A673 (cell line): ENCODE measurements around the gene FCRL6. TPM values are rescaled to one million over a fixed set of nuclear protein-coding genes. Genes with fewer than 3 reads are reported as not detected.

Experiments used
- BruUV-seq: library from RNA; stranded (reverse); fragments of 400-500 nt; replicated peaks from 2 replicates; lab custom pipeline; 2021; lab: Mats Ljungman, UMichigan
- CTCF ChIA-PET: fragments of 300-600 bp; sonication (Branson Sonifier 250); formaldehyde crosslinking; loops from one replicate; lab custom pipeline; 2022; ENCODE audit warnings: antibody characterized with exemption; lab: Charles Lee
- POLR2A ChIA-PET: fragments of 300-600 bp; sonication (Branson Sonifier 250); formaldehyde crosslinking; loops from one replicate; lab custom pipeline; 2022; ENCODE audit warnings: antibody characterized with exemption; ENCODE audit not compliant: low non-redundant PET; lab: Charles Lee
- DNase-seq: peaks from one replicate; pipeline ENCODE4 v3.0.0-alpha.2; 2015; ENCODE audit warnings: low spot score
- H3K27ac ChIP-seq: fragments of 200-600 bp; sonication (generic); 2 replicates; pipeline ENCODE4 v1.5.1; 2016; ENCODE audit warnings: mixed run types, low read depth, mild to moderate bottlenecking, mixed read lengths, antibody characterized with exemption, low read length; ENCODE audit not compliant: poor library complexity, severe bottlenecking
- H3K27me3 ChIP-seq: fragments of 200-600 bp; sonication (generic); replicated peaks from 2 replicates; pipeline ENCODE4 v1.6.1; 2017; ENCODE audit warnings: mixed run types, low read depth, mild to moderate bottlenecking, mixed read lengths, antibody characterized with exemption, low read length; ENCODE audit not compliant: insufficient read depth, poor library complexity
- H3K36me3 ChIP-seq: fragments of 200-600 bp; sonication (generic); 2 replicates; pipeline ENCODE4 v1.6.1; 2016; ENCODE audit warnings: mixed run types, mild to moderate bottlenecking, mixed read lengths, antibody characterized with exemption, low read length; ENCODE audit not compliant: insufficient read depth, poor library complexity, severe bottlenecking
- H3K4me1 ChIP-seq: fragments of 200-600 bp; sonication (generic); 2 replicates; pipeline ENCODE4 v1.6.1; 2017; ENCODE audit warnings: mixed run types, mild to moderate bottlenecking, mixed read lengths, antibody characterized with exemption, low read length; ENCODE audit not compliant: insufficient read depth, poor library complexity, severe bottlenecking
- H3K4me3 ChIP-seq: fragments of 200-600 bp; sonication (generic); 2 replicates; pipeline ENCODE4 v1.5.1; 2016; ENCODE audit warnings: low read depth, mixed run types, mild to moderate bottlenecking, mixed read lengths, low read length; ENCODE audit not compliant: poor library complexity, severe bottlenecking
- H3K9me3 ChIP-seq: fragments of 200-600 bp; sonication (generic); 2 replicates; pipeline ENCODE4 v1.6.1; 2016; ENCODE audit warnings: mixed run types, low read depth, mild to moderate bottlenecking, mixed read lengths, antibody characterized with exemption, low read length; ENCODE audit not compliant: poor library complexity, severe bottlenecking
- EZH2 ChIP-seq: fragments of 200-600 bp; sonication (generic); IDR thresholded peaks from 2 replicates; pipeline ENCODE4 v1.6.1; 2017; ENCODE audit warnings: borderline replicate concordance, low read depth, mild to moderate bottlenecking, mixed read lengths, antibody characterized with exemption, low read length; ENCODE audit not compliant: poor library complexity, severe bottlenecking
- intact Hi-C: fragments of 100-400 bp; cut with micrococcal nuclease; formaldehyde crosslinking; loops from one replicate; pipeline ENCODE4 v1.10.0; 2022; ENCODE audit not compliant: unreplicated experiment
- total RNA-seq: library from RNA; stranded (reverse); gene quantifications from 2 replicates; pipeline ENCODE4 v1.2.3, GENCODE V29; 2021
- TF ChIP-seq, protein P1 (sequence below): fragments of 300-800, 200-600 bp; sonication (generic); conservative IDR thresholded peaks from 2 replicates; pipeline ENCODE4 v1.5.1; 2017; ENCODE audit warnings: low read depth, mild to moderate bottlenecking, antibody characterized with exemption, low read length, moderate library complexity, mixed read lengths

Gene FCRL6
- total RNA-seq, 1 experiment from 2014 or later, result 0.15 TPM

DNA sequence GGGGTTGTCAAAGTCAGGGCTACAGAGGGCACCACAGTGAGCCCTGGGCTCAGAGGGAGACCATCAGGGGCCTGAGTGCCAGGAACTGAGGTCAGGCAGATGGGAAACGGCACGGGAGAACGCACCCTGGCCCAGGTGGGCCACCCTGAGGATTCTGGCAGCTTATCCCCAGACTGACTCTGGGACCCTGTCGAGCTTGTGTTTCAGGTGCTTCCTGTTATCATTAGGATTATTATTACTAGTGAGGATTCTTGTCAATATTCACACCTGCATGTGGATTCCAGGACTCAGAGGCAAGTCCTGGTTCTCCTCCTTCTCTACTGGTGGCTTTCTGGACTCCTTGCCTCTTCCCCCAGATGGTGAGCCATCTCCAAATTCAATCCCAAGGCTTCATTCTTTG lies 45.1 kb downstream of the FCRL6 start:
- intact Hi-C loops, result no loop called here
- CTCF ChIA-PET, result no interaction called here
- no TSS peak for BruUV-seq
- TF ChIP-seq, protein P1, sequence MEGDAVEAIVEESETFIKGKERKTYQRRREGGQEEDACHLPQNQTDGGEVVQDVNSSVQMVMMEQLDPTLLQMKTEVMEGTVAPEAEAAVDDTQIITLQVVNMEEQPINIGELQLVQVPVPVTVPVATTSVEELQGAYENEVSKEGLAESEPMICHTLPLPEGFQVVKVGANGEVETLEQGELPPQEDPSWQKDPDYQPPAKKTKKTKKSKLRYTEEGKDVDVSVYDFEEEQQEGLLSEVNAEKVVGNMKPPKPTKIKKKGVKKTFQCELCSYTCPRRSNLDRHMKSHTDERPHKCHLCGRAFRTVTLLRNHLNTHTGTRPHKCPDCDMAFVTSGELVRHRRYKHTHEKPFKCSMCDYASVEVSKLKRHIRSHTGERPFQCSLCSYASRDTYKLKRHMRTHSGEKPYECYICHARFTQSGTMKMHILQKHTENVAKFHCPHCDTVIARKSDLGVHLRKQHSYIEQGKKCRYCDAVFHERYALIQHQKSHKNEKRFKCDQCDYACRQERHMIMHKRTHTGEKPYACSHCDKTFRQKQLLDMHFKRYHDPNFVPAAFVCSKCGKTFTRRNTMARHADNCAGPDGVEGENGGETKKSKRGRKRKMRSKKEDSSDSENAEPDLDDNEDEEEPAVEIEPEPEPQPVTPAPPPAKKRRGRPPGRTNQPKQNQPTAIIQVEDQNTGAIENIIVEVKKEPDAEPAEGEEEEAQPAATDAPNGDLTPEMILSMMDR, result no peak
- TF ChIP-seq EZH2, result no peak
- Histone ChIP-seq H3K4me1 (peaks cover 8% of the 10 kb centered on the region), H3K4me3 (no peak overlapping the region), H3K9me3 (no peaks in the 10 kb centered on the region), H3K27ac (no peak overlapping the region), H3K27me3 (no peaks in the 10 kb centered on the region), H3K36me3 (no peaks in the 10 kb centered on the region)
- POLR2A ChIA-PET, result no interaction called here
- DNase-seq, result no peak

DNA sequence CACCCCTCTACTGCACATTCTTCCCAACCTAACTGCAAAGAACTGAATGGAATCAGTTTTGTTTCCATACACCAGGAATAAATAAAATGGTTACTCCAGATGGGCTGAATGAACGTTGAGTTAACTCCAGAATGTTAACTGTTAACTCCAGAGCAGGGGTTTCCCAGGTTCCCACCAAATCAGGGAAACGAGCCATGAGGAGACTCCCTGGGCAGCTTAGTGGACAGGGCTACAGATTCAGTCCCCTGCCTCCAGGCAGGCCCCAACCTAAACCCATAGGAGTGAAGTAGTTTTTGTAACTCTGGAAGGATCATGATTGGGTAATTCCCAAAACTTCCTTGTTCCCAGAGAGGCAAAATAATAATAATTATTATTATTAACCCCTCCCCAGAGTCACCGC lies 46.2 kb downstream of the FCRL6 start:
- Histone ChIP-seq H3K4me1 (peaks cover 7% of the 10 kb centered on the region), H3K9me3 (no peaks in the 10 kb centered on the region), H3K27me3 (no peaks in the 10 kb centered on the region), H3K4me3 (no peak overlapping the region), H3K27ac (no peak overlapping the region), H3K36me3 (no peaks in the 10 kb centered on the region)
- no peak for TF ChIP-seq EZH2
- TF ChIP-seq, protein P1, result no peak
- intact Hi-C loops, result no loop called here
- ChIA-PET POLR2A (no interaction called here), CTCF (no interaction called here)
- DNase-seq, result no peak
- no TSS peak for BruUV-seq

DNA sequence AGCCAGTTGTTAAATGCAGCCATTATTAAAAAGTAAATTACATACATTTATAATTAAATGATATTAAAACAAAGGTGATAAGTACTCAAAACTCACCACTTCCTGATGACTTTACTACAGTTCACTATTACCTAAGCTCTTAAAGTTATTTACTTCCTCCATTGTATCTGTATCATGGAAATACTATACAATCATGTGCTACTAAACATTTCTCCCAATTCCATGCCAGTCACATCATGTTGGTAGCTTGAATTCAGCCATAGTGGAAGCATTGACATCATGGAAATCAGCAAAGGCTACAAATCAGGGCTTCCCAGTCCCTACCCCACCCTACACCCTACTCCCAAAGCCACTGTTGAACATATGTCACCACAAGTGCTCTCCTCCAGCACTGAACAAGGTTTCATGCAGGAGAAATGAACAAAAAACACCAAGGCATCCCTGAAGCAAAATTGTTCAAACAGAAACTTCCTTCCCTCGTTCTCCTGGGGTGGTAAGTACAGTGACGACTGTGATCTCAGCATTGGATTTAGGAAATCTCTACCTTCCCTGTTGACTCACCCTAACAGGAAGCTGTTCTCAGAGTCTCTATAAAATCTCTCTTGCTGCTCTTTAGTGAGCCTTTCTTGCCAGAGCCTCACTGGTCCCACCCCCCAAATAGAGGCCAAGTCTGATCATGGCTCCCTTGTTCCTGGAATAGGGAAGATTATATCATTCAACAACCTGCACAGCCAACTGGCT lies 47.6 kb downstream of the FCRL6 start:
- no peaks in the 10 kb centered on the region for H3K36me3 ChIP-seq
- POLR2A ChIA-PET, result no interaction called here
- DNase-seq, result peak; percentile 51
- peaks cover 9% of the 10 kb centered on the region for H3K4me1 ChIP-seq
- no peak overlapping the region for H3K27ac ChIP-seq
- no TSS peak for BruUV-seq
- H3K4me3 ChIP-seq, result no peak overlapping the region
- TF ChIP-seq, protein P1, result no peak
- no peak for TF ChIP-seq EZH2
- intact Hi-C loops, result no loop called here
- CTCF ChIA-PET, result no interaction called here
- no peaks in the 10 kb centered on the region for H3K9me3 ChIP-seq
- no peaks in the 10 kb centered on the region for H3K27me3 ChIP-seq
